22Rv1 (cell line): ENCODE measurements around the gene PLA2G4D.

ENCODE experiments used
- ZFX ChIP-seq: fragments of 450-650 bp; IDR thresholded peaks from 2 replicates; pipeline ENCODE4 v1.6.1; 2017; ENCODE audit warnings: antibody characterized with exemption, borderline replicate concordance
- TF ChIP-seq, protein P1 (sequence below): fragments of 450-650 bp; IDR thresholded peaks from 2 replicates; pipeline ENCODE4 v1.5.1; 2017; ENCODE audit warnings: mild to moderate bottlenecking

- TF ChIP-seq, protein P1, sequence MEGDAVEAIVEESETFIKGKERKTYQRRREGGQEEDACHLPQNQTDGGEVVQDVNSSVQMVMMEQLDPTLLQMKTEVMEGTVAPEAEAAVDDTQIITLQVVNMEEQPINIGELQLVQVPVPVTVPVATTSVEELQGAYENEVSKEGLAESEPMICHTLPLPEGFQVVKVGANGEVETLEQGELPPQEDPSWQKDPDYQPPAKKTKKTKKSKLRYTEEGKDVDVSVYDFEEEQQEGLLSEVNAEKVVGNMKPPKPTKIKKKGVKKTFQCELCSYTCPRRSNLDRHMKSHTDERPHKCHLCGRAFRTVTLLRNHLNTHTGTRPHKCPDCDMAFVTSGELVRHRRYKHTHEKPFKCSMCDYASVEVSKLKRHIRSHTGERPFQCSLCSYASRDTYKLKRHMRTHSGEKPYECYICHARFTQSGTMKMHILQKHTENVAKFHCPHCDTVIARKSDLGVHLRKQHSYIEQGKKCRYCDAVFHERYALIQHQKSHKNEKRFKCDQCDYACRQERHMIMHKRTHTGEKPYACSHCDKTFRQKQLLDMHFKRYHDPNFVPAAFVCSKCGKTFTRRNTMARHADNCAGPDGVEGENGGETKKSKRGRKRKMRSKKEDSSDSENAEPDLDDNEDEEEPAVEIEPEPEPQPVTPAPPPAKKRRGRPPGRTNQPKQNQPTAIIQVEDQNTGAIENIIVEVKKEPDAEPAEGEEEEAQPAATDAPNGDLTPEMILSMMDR: no peak
- TF ChIP-seq ZFX: no peak
Observed at GRCh38 chr15:42119446-42119760, 25.0 kb upstream of the PLA2G4D start.
